Measurements from ENCODE around the gene KLHL7.

DNA sequence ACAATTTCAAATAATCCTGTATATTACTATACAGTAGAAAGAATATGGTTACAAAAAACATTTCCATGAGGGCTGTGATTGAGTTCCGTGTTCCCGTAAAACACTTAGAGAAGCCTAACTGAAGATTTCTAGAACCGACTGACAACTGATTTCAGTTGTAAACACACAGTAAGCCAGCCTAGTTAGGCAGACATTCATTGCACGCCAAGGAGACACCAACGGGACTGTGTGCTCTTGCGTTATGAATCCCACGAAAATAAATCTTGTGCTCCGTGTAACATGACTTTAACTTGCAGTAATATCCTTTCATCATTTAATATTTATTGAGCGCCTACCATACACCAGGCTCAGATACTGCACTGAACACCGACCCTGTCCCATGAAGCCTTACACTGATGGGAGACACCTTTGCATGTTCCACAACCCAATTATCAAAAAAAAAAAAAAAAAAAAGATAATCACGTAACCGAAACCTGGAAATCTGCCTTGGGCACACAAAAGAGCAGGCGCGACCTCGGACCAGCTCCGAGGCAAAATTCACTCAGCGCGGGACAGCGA lies 420 bp upstream of the KLHL7 start:
- TF ChIP-seq, protein P1, sequence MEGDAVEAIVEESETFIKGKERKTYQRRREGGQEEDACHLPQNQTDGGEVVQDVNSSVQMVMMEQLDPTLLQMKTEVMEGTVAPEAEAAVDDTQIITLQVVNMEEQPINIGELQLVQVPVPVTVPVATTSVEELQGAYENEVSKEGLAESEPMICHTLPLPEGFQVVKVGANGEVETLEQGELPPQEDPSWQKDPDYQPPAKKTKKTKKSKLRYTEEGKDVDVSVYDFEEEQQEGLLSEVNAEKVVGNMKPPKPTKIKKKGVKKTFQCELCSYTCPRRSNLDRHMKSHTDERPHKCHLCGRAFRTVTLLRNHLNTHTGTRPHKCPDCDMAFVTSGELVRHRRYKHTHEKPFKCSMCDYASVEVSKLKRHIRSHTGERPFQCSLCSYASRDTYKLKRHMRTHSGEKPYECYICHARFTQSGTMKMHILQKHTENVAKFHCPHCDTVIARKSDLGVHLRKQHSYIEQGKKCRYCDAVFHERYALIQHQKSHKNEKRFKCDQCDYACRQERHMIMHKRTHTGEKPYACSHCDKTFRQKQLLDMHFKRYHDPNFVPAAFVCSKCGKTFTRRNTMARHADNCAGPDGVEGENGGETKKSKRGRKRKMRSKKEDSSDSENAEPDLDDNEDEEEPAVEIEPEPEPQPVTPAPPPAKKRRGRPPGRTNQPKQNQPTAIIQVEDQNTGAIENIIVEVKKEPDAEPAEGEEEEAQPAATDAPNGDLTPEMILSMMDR (IDR thresholded peaks at IDR 0.05 in 8 of 11, conservative IDR thresholded peaks at IDR 0.05 in 3 of 11), result no peak
- no peak for TF ChIP-seq POLR2A (IDR thresholded peaks at IDR 0.05)
- no peak for TF ChIP-seq POLR2AphosphoS5 (IDR thresholded peaks at IDR 0.05)
